GM19099 (cell line): ENCODE results near the gene GALNT7.

Experiments
- POLR2A ChIP-seq: IDR thresholded peaks from 3 replicates; pipeline ENCODE4 v1.6.1; 2011; ENCODE audit warnings: low read depth; ENCODE audit not compliant: insufficient read length; ENCODE audit errors: extremely low read depth

The GALNT7 gene

GRCh38 chr4:173357939-173358338 is 189.3 kb downstream of the GALNT7 start:
- no peak for TF ChIP-seq POLR2A

DNA sequence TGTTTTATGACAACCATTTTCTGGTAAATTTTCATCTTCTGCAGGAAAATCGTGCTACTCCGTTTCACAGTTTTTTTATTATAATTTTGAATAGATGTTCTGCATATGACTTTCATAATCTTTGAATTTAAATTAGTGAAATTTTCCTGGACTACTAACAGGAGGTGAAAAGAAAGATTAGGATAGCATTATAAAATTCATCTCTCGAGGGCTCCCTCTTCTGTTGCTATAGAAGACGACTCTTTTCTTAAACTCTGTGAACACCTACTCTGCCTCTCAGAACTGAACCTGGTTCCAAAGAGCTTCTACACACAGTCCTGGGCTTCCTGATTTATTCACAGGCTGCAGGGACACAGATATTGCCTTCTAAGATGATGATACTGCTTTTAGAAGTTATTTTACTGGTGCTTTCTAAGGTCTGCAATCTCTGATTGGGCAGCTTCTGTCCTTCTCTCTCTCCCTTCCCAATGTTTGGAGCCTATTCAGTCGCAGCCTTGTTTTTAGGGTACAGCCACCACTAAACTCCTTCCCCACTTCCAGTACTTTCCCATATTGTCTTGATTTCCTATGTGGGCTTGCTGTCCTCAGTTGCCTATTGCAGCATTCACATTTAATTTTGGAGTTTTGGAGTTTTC is 192.1 kb downstream of the GALNT7 start:
- no peak for TF ChIP-seq POLR2A

DNA sequence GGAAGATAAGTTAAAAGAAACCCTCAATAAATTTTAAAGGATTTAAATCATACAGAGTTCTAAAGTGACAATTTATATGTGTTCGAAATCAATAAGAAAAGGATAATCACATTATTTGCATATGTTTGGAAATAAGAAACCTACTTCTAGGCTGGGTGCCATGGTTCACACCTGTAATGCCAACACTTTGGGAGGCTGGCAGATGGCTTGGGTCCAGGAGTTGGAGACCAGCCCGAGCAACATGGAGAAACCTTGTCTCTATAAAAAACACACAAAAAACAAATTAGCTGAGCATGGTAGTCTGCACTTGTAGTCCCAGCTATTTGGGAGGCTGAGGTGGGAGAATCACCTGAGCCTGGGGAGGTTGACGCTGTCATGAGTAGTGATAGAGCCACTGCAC is 194.1 kb downstream of the GALNT7 start:
- TF ChIP-seq POLR2A = no peak

DNA sequence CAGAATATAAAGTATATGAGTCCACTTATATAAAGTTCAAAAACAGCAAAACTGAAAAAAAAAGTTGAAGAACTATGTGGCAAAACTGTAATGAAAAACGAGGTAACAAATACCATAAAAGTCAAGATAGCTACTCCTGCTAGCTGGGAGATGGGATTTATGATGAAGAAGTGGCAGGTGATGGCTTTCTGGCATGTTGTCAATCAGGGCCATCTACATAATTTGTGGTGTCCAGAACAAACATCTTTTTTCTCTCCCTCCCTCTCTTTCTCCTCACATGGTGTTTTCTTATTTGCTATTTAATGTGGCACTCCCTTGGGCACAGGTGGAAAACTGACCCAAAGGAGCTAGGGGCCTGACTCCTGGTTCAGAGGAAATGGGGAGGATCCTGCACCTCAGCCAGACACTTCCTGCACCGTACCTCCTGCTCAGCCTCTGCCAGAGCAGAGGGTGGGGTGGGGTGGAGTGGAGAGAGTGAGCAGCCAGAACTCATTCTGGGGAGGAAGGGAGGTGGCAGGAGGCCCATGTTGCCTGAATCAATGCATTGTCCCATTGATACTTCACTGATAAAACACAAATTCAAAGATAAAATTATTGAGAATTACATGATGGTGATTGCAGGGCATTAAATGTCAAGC is 196.9 kb downstream of the GALNT7 start:
- TF ChIP-seq POLR2A = no peak

GRCh38 chr4:173367285-173367684 is 198.7 kb downstream of the GALNT7 start:
- no peak for TF ChIP-seq POLR2A

DNA sequence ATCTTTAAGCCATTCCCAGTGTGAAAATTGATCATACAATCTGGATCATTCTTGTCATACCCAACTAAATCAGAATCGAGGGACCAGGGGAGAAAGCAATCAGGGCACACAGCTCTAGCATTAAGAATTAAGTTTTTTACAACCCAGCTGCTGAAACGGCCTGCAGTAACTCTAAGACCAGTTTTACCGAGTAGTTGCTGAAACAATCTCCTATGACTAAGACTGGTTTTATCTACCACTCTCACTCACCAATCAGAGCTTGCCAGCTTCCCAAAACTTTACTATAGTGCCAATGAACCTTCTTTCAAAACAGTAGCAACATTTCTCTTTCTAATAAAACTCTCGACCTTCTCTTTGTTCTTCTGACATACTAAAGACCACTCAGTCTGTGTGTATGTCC is 199.3 kb downstream of the GALNT7 start:
- no peak for TF ChIP-seq POLR2A

- no peak for TF ChIP-seq POLR2A
These were observed 201.5 kb downstream of the GALNT7 start for GRCh38 chr4:173370130-173370476.

DNA sequence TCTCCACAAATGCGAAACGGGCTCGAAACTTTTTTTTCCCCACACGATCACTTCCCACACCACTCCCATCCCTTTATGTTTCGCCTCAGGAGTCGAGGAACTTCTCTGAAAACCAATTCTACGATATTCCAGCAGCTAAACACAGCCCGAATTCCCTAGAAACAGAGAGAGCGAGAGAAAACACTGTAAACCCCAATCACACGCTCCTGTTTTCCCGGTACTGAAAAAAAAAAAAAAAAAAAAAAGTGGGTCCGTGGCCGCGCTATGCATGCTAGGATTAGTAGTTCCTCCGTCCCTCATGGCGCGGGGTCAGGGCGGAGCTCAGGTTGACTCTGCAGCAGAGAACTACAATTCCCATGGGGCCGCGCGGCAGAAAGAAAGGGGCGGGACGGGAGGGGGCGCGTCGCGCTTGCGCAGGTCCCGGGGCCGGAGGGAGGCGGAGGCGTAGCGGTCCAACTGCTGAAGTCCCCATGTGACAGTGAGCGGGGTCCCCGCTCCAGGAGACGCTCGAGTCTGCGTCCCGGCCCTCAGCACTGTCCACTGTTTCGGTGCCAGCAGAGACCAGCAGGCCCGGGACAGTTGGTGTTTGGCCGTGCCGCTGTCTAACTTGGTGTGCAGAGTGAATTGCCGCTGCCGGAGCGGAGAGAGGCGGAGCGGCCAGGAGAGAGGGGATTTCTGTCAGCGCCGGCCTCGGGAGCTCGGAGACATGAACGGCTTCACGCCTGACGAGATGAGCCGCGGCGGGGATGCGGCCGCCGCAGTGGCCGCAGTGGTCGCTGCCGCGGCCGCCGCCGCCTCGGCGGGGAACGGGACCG is 202.1 kb downstream of the GALNT7 start, which contains the start of gene SAP30:
Gene SAP30 (plus strand): TSS at position 478 of the 815 bp plus-strand sequence. CDS start 229 bp downstream, at position 707.
- peak; percentile 98 for TF ChIP-seq POLR2A

GRCh38 chr4:173371292-173372192 is 202.9 kb downstream of the GALNT7 start:
- TF ChIP-seq POLR2A = peak; percentile 38
